HS-27A (cell line): ENCODE data around the gene B3GNT5.

ENCODE experiments used
- DNase-seq: peaks from one replicate; pipeline ENCODE4 v3.0.0-alpha.2; 2012; ENCODE audit warnings: low read depth, missing footprints

The B3GNT5 gene

GRCh38 chr3:183230826-183231225 lies 22.2 kb upstream of the B3GNT5 start:
- no peak for DNase-seq

DNA sequence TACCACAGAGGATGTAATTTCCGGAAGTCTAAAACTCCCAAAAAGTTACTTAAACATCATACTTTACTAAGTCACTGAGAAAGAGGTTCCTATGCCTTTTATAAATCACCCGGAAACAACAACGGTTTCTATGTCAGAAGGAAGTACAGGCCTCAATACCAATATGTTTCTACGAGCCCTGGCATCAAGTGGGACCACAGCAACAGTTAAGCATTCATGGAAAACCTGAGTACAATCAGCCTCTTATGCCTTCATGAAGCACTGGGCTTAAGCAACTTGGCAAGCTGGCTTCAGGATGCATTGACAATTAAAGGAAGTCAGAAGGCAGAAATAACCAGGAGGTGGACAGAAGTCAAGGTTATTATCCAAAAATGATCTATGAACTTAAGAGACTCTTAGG lies 19.1 kb upstream of the B3GNT5 start:
- no peak for DNase-seq

GRCh38 chr3:183239046-183239445 lies 14.0 kb upstream of the B3GNT5 start:
- DNase-seq: no peak

DNA sequence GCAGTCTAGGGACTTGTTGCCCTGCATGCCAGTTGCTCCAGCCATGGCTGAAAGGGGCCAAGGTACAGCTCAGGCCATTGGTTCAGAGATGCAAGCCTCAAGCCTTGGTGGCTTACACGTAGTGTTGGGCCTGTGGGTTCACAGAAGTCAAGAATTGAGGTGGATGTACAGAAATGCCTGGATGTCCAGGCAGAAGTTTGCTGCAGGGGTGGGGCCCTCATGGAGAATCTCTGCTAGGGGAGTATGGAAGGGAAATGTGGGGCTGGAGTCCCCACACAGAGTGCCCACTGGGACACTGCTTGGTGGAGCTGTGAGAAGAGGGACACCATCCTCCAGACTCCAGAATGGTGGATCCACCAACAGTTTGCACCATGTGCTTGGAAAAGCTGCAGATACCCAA lies 10.6 kb upstream of the B3GNT5 start:
- no peak for DNase-seq

DNA sequence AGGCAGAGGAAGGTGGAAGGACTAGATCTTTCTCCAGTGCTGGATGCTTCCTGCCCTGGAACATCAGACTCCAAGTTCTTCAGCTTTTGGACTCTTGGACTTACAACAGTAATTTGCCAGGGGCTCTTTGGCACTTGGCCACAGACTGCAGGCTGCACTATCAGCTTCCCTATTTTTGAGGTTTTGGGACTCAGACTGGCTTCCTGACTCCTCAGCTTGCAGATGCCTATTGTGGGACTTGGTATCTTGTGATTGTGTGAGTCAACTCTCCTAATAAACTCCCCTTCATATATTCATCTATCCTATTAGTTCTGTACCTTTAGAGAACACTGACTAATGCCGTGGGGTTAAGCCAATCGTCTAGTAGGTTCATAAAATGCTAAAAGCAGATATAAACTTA lies 8.8 kb upstream of the B3GNT5 start:
- DNase-seq: no peak

DNA sequence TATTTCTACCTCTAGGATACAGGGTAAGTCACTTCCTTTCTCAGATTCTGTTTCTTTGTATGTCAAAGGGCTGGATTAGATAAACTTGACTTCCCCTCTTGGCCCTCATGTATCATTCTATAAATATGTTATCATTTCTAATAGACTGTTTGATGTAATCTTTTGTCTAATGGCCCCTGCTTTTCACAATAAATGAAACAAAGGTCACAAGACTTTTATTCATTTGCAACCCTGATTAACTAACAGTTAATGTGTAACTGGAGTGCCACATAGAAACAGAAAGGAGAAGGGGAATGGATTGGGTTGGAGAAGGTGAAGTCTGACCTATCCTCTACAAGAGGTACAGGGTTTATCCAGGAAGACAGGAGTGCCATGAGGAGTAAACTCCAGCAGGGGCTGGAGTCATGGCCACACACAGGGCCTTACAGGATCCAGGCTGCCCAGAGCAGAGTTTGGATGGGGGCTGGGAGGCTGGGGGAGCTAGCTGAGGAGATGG lies 8.0 kb upstream of the B3GNT5 start:
- DNase-seq: no peak

DNA sequence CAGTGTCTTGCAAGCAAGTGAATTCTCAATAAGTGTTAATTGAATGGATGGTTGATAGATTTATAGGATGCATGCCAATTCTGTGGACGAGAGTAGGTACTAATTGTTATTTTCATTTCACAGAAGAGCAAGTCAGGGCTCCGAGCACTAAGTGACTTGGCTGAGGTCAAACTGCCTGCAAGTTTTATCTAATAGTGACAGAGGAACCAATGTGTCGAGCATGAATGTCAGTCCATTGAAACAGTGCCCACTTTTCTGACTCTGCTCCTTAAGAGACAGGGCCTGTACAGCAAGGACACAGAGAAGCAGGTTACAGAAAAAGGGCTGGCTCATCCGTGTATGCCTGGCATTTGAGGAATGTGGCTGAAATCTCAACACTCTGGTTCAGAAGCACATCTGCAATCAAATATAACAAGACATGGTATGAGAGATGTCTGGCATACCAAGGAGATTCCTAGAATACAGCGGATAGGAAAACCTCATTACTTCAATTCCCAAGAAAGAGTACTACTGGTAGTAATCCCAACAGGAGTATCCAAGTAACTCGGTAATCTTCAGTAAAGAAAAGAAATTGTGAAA lies 6.0 kb upstream of the B3GNT5 start:
- no peak for DNase-seq

- DNase-seq: no peak
Observed at GRCh38 chr3:183249006-183249718, 3.9 kb upstream of the B3GNT5 start.

- no peak for DNase-seq
Observed at GRCh38 chr3:183252118-183252782, 803 bp upstream of the B3GNT5 start.

GRCh38 chr3:183253528-183254486 lies 754 bp downstream of the B3GNT5 start:
- no peak for DNase-seq

- DNase-seq: no peak
Observed at GRCh38 chr3:183254487-183255347, 1.7 kb downstream of the B3GNT5 start.

DNA sequence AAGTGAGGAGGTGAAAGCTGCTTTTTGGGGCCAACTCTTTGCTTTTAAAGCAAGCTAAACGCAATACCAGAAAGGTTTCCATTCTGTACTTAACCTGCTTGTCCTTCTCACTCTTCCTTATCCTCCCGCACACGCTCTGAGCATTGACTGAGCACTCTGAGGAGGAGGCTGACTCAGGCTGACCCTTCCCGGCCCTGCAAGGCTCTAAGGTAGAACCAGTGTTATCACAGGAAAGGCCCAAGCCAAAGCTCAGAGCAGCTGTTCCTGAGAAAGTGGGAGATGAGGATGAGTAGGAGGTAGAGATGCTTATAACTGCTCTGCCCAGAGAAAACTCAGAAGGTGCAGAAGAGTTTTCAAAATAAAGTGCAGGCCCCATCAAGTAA lies 2.3 kb downstream of the B3GNT5 start:
- no peak for DNase-seq

DNA sequence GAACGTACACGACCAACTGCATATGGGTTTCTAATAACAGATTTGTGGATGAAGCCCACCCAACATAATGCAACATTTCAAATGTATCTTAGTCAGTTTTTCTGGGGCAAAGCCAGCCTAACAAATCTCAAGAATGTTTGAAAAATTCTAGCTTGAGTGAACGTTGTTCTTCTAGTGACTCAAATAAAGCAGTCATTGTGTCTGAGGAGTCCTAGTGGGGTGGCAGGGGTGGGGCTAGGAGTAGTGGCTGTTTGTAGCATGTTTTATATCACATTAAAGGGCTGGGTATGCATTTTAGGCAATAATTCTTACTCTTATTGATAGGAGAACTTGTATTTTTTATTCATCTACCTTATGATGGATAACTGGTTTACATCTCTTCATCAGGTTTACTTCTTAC lies 6.0 kb downstream of the B3GNT5 start:
- no peak for DNase-seq

DNA sequence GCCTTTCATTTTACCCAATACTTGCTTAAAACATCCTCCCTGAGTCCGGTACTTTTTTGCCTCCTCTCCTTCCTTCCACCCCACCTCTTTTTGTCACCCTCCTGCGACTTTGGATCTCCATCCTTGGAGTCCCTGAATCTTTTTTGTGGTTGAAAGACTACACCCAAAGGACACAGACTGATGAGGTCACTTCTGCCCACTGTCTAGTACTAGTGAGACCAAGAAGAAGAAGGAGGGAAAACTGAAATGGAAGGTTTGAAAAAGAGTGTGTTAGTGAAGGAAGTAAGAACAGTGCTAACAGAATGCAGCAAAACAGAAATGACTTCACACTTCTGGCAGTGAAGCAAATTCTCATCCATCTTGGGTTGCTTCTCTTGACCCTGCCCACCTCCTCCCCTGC lies 6.6 kb downstream of the B3GNT5 start:
- DNase-seq: no peak

- no peak for DNase-seq
Observed at GRCh38 chr3:183260167-183260904, 7.3 kb downstream of the B3GNT5 start.

DNA sequence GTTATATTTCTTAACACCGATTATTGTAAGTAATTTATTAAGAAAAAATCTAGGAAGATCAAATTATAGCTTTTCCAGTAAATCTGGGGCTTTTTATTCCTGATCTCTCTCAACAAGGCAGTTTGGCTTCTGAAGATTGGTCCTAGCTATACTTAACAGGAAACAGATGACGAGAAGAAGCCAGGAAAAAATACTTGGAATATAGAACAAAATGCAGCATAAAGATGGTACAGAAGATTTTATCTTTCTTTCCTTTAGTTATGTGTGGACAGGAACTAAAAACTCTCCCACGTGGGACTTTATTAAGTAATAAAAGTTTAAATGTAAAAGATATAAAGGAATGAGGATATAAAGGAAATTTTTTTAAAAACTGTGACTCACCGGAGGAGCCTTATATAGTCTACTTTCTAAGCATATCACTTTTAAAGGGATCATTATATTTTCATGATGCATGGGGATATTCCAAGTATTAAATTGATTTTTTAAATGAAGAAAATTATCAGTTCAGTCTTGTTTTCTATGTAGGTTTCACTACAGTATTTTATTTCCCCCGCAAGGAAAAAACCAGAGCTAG lies 8.2 kb downstream of the B3GNT5 start:
- no peak for DNase-seq

DNA sequence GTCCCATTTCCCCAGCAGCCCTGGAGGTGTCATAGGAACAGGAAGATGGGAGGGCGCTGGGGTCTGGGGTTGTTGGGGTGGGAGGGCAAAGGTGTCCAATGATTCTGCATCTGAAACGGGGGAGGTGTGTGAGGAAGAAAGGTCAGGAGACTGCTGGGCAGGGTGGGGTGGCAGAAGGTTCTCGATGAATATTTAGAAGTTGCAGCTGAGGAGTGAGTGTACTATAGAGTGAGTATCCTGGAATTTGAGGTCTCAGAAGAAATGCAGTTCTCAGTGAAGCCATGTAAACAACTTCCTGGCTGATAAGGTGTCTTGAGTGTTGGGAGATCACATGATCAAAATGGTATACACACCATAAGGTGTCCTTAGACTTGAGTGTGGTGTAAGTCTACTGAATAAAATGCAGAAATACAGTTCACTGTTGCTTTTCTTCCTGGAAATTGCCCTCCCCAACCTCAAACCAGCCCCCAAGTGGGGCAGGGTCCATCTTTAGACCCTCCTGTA lies 9.9 kb downstream of the B3GNT5 start:
- no peak for DNase-seq

- no peak for DNase-seq
Observed at GRCh38 chr3:183264268-183264667, 11.2 kb downstream of the B3GNT5 start.

DNA sequence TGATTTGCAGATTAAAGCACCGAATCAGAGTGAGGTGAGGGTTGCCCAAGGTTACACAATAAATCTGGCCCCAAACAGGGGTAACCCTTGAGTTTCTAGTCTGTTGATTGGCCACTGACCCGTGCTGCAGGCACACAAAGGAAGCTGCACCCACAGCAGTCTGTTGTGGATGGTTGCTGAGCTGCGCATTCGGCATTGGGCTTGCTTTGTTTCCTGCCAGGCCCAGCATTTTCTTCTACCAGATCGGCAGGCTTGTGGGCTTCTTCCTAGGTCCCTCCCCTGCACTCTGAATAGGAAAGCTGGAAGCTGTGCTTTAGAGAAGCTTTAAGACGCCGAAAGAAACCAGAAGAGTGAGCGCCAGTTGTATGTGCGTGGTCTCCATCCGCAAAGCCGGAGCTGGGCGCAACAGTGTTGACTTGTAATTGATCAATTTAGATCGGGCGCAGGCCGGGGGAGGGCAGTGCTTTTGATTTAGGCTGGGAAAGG lies 12.1 kb downstream of the B3GNT5 start:
- no peak for DNase-seq
